GM19023 (cell line): ENCODE data around the gene ARHGAP26.

Source experiments
- ATAC-seq: cut with Tn5 transposase; IDR thresholded peaks from one replicate; pipeline ENCODE4 v1.9.1; 2021; ENCODE audit warnings: mild to moderate bottlenecking, moderate library complexity; ENCODE audit not compliant: unreplicated experiment

Gene ARHGAP26

GRCh38 chr5:143152445-143152844 lies 382.3 kb downstream of the ARHGAP26 start:
- no peak for ATAC-seq

DNA sequence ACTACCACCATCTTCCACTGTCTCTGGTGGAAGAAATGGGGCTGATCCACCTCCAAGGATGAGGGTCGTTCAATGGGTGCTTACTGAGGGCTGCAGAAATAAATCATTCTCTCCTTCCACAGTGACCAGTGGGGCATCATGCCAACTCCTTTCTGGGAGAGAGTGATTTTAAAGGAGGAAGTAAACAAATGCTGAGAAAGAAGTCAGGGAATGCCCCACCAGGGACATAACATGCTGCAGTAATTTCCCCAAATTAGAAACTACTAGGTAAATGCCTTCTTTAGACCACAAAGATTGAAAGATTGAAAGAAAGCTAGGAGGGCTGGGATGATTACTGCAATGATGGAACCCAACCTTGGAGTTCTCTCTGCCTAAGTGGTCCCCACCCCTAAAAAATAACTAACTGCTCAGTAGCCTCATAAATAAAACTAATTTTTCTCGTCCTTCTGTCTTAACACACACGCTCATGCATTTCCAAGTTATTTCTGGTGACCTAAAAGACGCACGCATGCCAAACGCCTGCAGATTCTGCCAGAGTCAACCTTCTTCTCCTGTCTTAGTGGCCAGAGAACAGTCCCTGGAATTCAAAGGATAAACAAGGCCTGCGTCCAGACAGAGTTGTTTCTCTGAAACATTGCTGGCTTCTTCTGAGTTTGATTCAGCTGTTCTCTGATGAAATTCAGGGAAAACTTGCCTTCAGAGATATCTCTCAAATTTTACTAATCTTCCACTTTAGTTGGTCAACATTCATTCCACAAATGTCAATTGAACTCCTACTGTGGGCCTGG lies 383.3 kb downstream of the ARHGAP26 start:
- no peak for ATAC-seq

DNA sequence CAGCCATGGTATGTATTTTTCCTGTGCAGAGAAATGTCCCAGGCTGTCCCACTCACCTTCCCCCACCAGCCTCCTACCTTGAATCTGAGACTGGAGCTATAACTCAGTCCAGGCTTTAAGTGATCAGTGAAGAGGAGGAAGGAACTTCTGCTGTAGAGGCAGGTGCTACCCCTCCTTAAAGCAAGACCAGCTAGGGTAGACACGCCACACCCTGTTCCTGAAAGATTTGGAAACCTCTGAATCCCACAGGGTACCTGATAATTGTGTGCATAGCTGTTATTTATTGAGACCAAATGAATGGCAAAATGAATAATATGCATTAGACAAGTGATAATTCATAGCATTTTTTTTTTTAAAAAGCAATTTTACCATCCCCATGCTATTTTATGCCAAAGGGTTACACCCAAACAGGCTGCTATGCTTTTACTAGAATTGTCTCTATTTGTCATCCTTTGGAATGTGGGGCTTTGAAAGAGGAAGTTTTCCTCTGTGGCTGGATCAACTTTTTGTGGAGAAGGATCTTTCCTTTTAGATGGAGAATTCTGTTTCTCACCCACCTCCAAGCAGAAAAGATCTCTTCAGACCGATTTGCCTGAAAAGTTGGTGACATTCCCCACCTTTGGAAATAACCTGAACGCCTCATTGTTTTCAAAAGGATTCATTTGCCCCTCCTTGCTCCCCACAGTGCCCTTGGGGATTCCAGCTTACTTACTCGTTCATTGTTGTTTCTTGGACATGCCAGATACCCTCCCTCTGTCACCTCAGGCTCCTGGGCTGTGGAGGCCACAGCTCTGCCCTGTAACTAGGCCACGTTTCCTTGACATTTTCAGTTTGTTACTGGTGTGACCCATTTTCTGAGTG lies 384.6 kb downstream of the ARHGAP26 start:
- ATAC-seq, result no peak

- no peak for ATAC-seq
These were observed 385.3 kb downstream of the ARHGAP26 start for GRCh38 chr5:143155455-143155854.

DNA sequence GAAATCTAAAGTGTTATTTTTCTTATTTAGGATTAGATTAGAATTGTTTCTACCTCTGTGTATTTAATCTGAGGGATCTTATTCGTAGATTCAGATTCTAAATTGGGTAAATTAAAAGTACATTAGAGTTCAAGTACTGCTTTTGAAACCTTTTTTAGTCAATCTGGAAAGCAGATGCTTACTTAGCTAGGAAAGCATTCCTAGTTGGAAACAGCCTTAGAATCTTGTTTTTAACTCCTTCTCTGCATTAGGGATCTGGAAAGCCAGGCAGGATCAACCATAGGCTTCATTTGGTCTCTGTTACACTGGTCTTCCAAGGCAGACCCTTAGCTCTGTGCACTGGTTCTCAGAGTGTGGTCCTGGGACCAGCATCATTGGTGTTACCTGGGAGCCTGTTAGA lies 385.9 kb downstream of the ARHGAP26 start:
- no peak for ATAC-seq

- no peak for ATAC-seq
These were observed 386.4 kb downstream of the ARHGAP26 start for GRCh38 chr5:143156572-143156971.

GRCh38 chr5:143159031-143159430 lies 388.9 kb downstream of the ARHGAP26 start:
- ATAC-seq, result no peak

- no peak for ATAC-seq
These were observed 391.8 kb downstream of the ARHGAP26 start for GRCh38 chr5:143161885-143162540.

GRCh38 chr5:143162810-143163209 lies 392.6 kb downstream of the ARHGAP26 start:
- ATAC-seq, result no peak

DNA sequence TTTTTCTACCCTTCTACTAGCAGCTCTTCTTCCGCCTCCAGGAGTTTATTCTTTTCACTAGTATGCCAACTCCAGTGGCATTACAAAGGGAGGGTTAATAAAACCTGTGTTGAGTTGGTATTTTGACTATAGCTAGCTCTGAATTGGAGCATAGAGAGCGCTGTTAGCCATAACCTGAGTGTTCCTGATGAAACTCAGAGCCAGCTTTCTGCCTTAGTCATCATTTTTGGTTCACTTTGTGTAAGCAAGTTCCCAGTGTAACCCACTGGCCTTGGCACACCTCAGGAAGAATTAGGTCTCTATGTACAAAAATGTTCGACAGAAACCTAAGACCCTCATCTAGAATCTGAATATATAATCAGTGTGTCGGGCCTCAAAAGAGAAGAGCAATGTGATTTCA lies 394.4 kb downstream of the ARHGAP26 start:
- ATAC-seq, result no peak

DNA sequence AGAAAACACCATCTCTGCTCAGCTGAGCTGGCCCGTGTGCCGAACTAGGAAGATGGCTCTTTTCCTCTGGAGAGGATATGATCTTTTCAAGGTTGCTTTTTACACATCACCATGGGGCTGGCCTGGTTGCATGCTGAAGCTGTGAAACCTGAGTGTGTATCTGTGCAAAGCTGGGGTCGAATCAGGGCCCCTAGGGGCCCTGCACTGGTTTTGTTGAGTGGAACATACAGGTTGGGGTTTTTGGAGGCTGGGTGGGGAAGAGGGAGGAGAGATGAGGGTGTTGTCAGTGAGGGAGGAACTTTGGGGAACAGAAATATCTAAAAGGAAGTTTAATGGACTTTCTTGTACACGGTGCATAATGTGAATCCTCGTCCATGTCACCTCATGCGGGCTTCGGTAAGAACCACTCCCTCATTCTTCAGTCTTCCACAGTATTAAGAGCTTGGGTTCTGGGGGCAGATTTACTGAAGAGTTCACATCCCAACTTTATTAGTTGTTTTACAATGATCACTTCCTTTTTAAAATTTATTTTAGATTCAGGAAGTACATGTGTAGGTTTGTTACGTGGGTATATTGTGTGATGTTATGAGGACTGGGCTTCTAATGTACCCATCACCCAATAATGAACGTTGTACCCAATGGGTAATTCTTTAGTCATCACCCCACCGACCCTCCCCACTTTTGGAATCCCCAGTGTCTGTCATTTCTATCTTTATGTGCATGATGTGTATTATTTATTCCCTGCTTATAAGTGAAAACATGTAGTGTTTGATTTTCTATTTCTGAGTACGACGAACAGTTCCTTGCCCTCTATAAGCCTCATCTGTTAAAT lies 395.1 kb downstream of the ARHGAP26 start:
- no peak for ATAC-seq

GRCh38 chr5:143166090-143166489 lies 395.9 kb downstream of the ARHGAP26 start:
- ATAC-seq, result peak; percentile 6

DNA sequence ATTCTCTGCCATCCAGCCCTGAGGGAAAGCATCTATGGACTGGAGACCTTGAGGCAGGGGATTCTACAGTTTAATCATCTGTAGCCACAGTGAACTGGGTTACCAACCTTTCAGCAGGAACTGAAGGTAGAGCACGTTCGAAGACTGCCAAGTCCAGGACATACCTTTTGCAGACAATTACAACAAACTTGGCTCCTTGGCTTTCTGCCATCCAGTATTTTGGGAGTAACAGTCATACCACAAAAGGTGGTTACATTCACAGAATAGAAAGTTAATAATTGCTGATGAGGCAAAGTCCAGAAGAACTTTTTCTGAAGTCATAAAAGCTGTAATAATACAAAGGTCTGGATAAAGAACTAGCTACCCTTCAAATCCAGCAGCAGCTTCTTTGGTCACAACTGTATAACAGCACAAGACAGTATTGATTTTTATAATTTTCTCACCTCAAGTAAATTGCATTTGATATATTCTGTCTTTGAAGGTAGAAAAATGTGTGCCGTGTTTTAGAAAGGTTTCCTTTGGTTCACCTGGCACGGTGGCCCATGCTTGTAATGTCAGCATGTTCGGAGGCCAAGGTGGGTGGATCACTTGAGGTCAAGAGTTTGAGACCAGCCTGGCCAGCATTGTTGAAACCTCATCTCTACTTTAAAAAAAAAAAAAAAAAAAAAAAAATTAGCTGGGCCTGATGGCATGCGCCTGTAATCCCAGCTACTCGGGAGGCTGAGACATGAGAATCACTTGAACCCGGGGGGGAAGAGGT lies 396.7 kb downstream of the ARHGAP26 start:
- ATAC-seq, result peak; percentile 43

- no peak for ATAC-seq
These were observed 398.1 kb downstream of the ARHGAP26 start for GRCh38 chr5:143168171-143168741.

- ATAC-seq, result no peak
These were observed 399.0 kb downstream of the ARHGAP26 start for GRCh38 chr5:143168921-143169810.

DNA sequence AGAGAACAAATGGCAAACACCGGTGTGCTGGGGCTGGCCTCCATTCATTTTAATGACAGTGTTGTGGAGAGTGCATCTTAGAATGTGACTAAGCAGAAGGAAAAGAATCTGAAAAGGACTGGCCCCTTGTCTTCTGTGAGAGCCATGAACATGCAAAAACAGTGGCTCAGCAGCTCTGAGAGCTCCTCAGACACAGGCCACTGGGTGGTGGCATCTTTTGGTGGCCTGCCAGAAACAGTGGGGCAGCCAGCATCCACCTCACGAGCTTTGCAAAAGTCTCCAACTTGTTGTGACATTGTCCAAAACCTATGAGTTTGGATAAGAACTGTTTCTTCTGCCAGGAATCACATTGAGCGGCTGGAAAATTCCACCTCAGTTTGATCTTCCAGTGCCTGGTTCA lies 399.9 kb downstream of the ARHGAP26 start:
- ATAC-seq, result no peak

GRCh38 chr5:143170977-143171376 lies 400.8 kb downstream of the ARHGAP26 start:
- no peak for ATAC-seq

DNA sequence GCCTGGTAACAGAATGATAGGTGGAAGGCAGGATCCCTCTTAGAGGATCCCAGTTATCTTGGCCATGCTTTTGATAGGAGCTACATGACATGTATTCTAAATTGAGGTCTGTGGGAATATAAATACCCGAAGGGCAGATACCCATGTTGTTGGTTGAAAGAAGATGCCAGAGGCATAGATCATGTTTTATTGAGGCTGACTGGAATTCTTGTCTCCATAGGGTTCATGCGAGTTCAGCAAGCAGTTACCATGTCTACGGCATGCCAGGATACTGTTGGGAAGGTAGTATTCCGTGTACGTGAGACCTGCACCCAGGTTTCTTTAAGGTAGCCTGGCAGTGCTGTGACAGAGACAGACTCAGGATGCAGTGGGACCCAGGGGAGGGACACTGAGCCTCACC lies 402.6 kb downstream of the ARHGAP26 start:
- no peak for ATAC-seq
